RWPE2 (cell line): Measurements from ENCODE around the gene SCGB1A1.
A peak's percentile ranks its signal among the peaks of the same experiment; 100 is the strongest.

Source experiments
- ATAC-seq: fragments of 200-7000 bp; cut with Tn5 transposase; 3 replicates; pipeline ENCODE4 v1.9.1; 2021; ENCODE audit warnings: low read depth
- DNase-seq: peaks from one replicate; pipeline ENCODE4 v3.0.0-alpha.2; 2020; ENCODE audit warnings: low spot score
- H3K27ac ChIP-seq: fragments of 450-650 bp; 2 replicates; pipeline ENCODE4 v1.5.1; 2017; ENCODE audit warnings: mild to moderate bottlenecking; ENCODE audit not compliant: poor library complexity, severe bottlenecking
- H3K27me3 ChIP-seq: fragments of 250-450 bp; sonication (Bioruptor Pico); 2 replicates; pipeline ENCODE4 v1.5.1; 2021; ENCODE audit warnings: mild to moderate bottlenecking, moderate library complexity; ENCODE audit not compliant: insufficient read depth, poor library complexity, severe bottlenecking
- H3K36me3 ChIP-seq: fragments of 250-450 bp; sonication (Bioruptor Pico); 2 replicates; pipeline ENCODE4 v1.5.1; 2020; ENCODE audit warnings: low read depth, mild to moderate bottlenecking, moderate library complexity
- H3K4me1 ChIP-seq: fragments of 250-450 bp; sonication (Bioruptor Pico); 2 replicates; pipeline ENCODE4 v1.5.1; 2021; ENCODE audit warnings: mild to moderate bottlenecking, moderate library complexity; ENCODE audit not compliant: insufficient read depth, poor library complexity, severe bottlenecking
- H3K4me3 ChIP-seq: fragments of 250-450 bp; sonication (Bioruptor Pico); 2 replicates; pipeline ENCODE4 v1.5.1; 2021; ENCODE audit warnings: mild to moderate bottlenecking, moderate library complexity; ENCODE audit not compliant: severe bottlenecking
- H3K9me3 ChIP-seq: fragments of 250-450 bp; sonication (Bioruptor Pico); 2 replicates; pipeline ENCODE4 v1.5.1; 2021; ENCODE audit warnings: mild to moderate bottlenecking, moderate library complexity; ENCODE audit not compliant: severe bottlenecking
- TF ChIP-seq, protein P1 (sequence below): fragments of 450-650 bp; IDR thresholded peaks from one replicate; pipeline ENCODE4 v1.5.1; 2017; ENCODE audit warnings: mild to moderate bottlenecking, moderate library complexity; ENCODE audit not compliant: poor library complexity, severe bottlenecking

SCGB1A1 gene, protein sequence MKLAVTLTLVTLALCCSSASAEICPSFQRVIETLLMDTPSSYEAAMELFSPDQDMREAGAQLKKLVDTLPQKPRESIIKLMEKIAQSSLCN

GRCh38 chr11:62418733-62419132 is at the start of gene SCGB1A1:
SCGB1A1 (plus strand) TSS chr11:62419033; CDS start chr11:62419096, 63 bp downstream.
- H3K27me3 ChIP-seq: no peaks in the 10 kb centered on the region
- no peak within 1 kb of the TSS for H3K27ac ChIP-seq
- TF ChIP-seq, protein P1, sequence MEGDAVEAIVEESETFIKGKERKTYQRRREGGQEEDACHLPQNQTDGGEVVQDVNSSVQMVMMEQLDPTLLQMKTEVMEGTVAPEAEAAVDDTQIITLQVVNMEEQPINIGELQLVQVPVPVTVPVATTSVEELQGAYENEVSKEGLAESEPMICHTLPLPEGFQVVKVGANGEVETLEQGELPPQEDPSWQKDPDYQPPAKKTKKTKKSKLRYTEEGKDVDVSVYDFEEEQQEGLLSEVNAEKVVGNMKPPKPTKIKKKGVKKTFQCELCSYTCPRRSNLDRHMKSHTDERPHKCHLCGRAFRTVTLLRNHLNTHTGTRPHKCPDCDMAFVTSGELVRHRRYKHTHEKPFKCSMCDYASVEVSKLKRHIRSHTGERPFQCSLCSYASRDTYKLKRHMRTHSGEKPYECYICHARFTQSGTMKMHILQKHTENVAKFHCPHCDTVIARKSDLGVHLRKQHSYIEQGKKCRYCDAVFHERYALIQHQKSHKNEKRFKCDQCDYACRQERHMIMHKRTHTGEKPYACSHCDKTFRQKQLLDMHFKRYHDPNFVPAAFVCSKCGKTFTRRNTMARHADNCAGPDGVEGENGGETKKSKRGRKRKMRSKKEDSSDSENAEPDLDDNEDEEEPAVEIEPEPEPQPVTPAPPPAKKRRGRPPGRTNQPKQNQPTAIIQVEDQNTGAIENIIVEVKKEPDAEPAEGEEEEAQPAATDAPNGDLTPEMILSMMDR: no peak
- no peak within 1 kb of the TSS for H3K4me3 ChIP-seq
- ATAC-seq (0 out of 3 replicates have a peak, but pooled peaks have one; percentile 16), DNase-seq (no peak)
- no peaks in the 10 kb centered on the region for H3K9me3 ChIP-seq
- no peaks in the 10 kb centered on the region for H3K36me3 ChIP-seq
- no peaks in the 10 kb centered on the region for H3K4me1 ChIP-seq

GRCh38 chr11:62370743-62371440 is 47.9 kb upstream of the SCGB1A1 start:
- no peak for DNase-seq
- no peak overlapping the region for H3K4me3 ChIP-seq
- no peak for ATAC-seq
- H3K27me3 ChIP-seq: no peaks in the 10 kb centered on the region
- no peak overlapping the region for H3K27ac ChIP-seq
- H3K36me3 ChIP-seq: no peaks in the 10 kb centered on the region
- H3K9me3 ChIP-seq: no peaks in the 10 kb centered on the region
- H3K4me1 ChIP-seq: no peaks in the 10 kb centered on the region
- TF ChIP-seq, protein P1: no peak

DNA sequence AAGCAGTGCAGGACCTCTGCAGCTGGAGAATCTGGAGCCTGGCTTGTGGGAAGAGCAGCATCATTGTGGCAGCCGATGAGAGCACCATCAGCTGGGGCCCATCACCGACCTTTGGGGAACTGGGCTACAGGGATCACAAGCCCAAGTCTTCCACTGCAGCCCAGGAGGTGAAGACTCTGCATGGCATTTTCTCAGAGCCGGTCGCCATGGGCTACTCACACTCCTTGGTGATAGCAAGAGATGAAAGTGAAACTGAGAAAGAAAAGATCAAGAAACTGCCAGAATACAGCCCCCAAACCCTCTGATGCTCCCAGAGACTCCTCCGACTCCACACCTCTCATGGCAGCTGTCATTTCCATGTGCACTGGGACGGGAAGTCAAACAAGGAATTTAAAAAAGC is 46.0 kb upstream of the SCGB1A1 start:
- ATAC-seq (no peak), DNase-seq (no peak)
- H3K36me3 ChIP-seq: no peaks in the 10 kb centered on the region
- no peaks in the 10 kb centered on the region for H3K9me3 ChIP-seq
- no peak overlapping the region for H3K4me3 ChIP-seq
- no peaks in the 10 kb centered on the region for H3K27me3 ChIP-seq
- TF ChIP-seq, protein P1: no peak
- no peaks in the 10 kb centered on the region for H3K4me1 ChIP-seq
- no peak overlapping the region for H3K27ac ChIP-seq

DNA sequence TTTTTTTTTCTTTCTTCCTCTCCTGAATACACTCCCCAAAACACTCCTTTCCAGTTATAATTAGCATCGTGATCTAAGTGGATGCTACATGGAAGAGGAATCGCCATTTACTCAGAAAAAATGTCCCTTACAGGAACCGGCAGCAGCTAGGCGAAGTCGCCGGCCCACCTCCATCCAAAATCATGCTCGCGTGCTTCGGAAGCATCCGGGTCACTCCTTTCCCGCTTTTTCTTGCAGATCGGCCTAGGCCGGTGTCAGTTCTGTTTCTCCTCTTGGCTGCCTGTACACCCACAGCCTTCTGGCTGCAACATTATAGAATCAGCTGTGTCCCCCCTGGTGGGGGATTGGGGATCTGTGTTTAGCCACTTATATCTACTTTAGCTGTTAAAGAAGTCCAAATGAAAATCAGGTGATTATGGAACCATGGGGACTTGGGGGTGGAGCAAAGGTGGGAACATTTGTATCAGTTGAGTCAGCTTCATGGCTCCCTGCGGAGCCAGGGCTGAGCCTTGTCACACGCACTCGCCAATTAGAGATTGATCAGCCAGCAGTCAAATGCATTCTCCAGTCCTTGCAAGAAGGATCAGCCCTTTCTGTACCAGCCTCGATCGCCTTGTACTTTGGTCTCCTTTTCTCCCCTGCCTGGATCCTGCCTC is 45.2 kb upstream of the SCGB1A1 start:
- no peaks in the 10 kb centered on the region for H3K4me1 ChIP-seq
- TF ChIP-seq, protein P1: no peak
- H3K36me3 ChIP-seq: no peaks in the 10 kb centered on the region
- H3K27me3 ChIP-seq: no peaks in the 10 kb centered on the region
- no peak for ATAC-seq
- H3K27ac ChIP-seq: no peak overlapping the region
- no peak for DNase-seq
- no peak overlapping the region for H3K4me3 ChIP-seq
- H3K9me3 ChIP-seq: no peaks in the 10 kb centered on the region
